ENCODE results near the gene DAP3. TPM values are rescaled to one million over a fixed set of nuclear protein-coding genes. Genes with fewer than 3 reads are reported as not detected.
"Not testable (repeated sequence)": the region's sequence is repeated elsewhere in the genome, so short reads cannot be mapped to it uniquely, and the experiment has no call there.

DAP3 gene
- total and polyA plus RNA-seq, 2 of the 8 experiments (the other 6 are each of a cell fraction or from before 2014, with no cell fraction given), result 66.3 to 87.1 TPM

DNA sequence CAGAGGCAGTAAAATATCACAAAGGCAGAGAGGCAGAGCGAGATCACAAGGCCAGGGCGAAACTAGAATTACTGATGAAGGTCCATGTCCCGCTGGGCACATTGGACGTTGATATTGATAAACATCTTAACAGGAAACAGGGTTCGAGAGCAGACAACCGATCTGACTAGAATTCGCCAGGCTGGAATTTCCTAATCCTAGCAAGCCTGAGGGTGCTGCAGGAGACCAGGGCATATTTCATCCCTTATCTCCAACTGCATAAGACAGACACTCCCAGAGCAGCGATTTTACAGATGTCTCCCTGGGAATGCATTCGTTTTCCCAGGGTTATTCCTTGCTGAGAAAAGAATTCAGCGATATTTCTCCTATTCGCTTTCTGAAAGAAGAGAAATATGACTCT lies 8.7 kb downstream of the DAP3 start:
- H2BK15ac ChIP-seq (ENCODE audit: low read length); H2BK120ac ChIP-seq (replicated peaks; ENCODE audit: low read depth, low read length); H4K20me1 ChIP-seq (replicated peaks in 1 of 2; ENCODE audit: control insufficient read depth in 1 of 2, insufficient read depth in 2 of 2, low read length in 2 of 2); H2AFZ ChIP-seq (ENCODE audit: low read length); H3K23me2 ChIP-seq (ENCODE audit: low read depth, low read length); H2BK5ac ChIP-seq (ENCODE audit: low read depth, low read length); H3K4me3 ChIP-seq (ENCODE audit: extremely low read depth in 1 of 4, insufficient read depth in 2 of 4, low read depth in 3 of 4, low read length in 4 of 4); H3K18ac ChIP-seq (ENCODE audit: extremely low read depth, low read length); H4K91ac ChIP-seq (replicated peaks; ENCODE audit: insufficient read length, low read length); H3K23ac ChIP-seq (ENCODE audit: insufficient read length); H3K9me3 ChIP-seq (ENCODE audit: insufficient read depth in 2 of 2, low read depth in 1 of 2, low read length in 1 of 2); H4K5ac ChIP-seq (ENCODE audit: insufficient read length, low read depth, low read length); H2BK20ac ChIP-seq (ENCODE audit: low read length); POLR2A ChIA-PET (ENCODE audit: partially characterized antibody); H3K56ac ChIP-seq (replicated peaks; ENCODE audit: insufficient read length, low read depth, low read length); H3K4ac ChIP-seq (replicated peaks; ENCODE audit: insufficient read length, low read depth, low read length); H3K4me2 ChIP-seq (ENCODE audit: insufficient read depth in 1 of 2, low read depth in 2 of 2, low read length in 2 of 2); H3K79me1 ChIP-seq (ENCODE audit: low read depth, low read length); H2BK12ac ChIP-seq (ENCODE audit: low read depth, low read length); H3K27ac ChIP-seq (ENCODE audit: low read depth, low read length); CTCF ChIA-PET (ENCODE audit: partially characterized antibody); FAIRE-seq; H3K9ac ChIP-seq (replicated peaks in 1 of 4; ENCODE audit: extremely low read depth in 1 of 4, low read depth in 3 of 4, low read length in 3 of 4); H3K4me1 ChIP-seq (replicated peaks in 1 of 4; ENCODE audit: control insufficient read depth in 3 of 4, insufficient read depth in 4 of 4, low read length in 3 of 4); H4K8ac ChIP-seq (ENCODE audit: extremely low read depth, insufficient read depth, low read length); H3K27me3 ChIP-seq (replicated peaks in 1 of 4; ENCODE audit: control insufficient read depth in 3 of 4, extremely low read depth in 1 of 4, insufficient read depth in 3 of 4, low read length in 3 of 4); H2AK5ac ChIP-seq (ENCODE audit: low read depth, low read length); H3K14ac ChIP-seq (ENCODE audit: insufficient read length): not testable (repeated sequence)
- WGBS, 2 experiments (ENCODE audit: extremely low coverage in 1 of 2, insufficient coverage in 1 of 2, insufficient read length in 1 of 2, insufficient replicate concordance in 2 of 2, low coverage in 1 of 2, low lambda C conversion rate in 2 of 2, missing lambda C conversion rate in 1 of 2), result 90% methylated on average over 11 of the region's 11 CpGs; no CpG with 5 or more reads in 1 of the 2 experiments
- Histone ChIP-seq H3K36me3 (ENCODE audit: control insufficient read depth in 2 of 4, insufficient read depth in 4 of 4, low read length in 3 of 4) (peaks cover 0 to 11% (median 0%) of the 10 kb centered on the region in 4 experiments; a peak in 1 of 8 replicates), H3K79me2 (ENCODE audit: control insufficient read depth in 1 of 2, insufficient read depth in 2 of 2, low read length in 2 of 2) (peaks cover 8 to 79% of the 10 kb centered on the region in 2 experiments; a peak in 3 of 4 replicates)
- peak in 1 of 2 experiments; percentile 63; a peak in 1 of 3 replicates for TF ChIP-seq EP300 (IDR thresholded peaks at IDR 0.05; ENCODE audit: borderline replicate concordance in 1 of 2, low read depth in 2 of 2, low read length in 2 of 2)
- peak in 1 of 2 experiments; percentile 33 for DNase-seq (ENCODE audit: low read depth in 1 of 2, low spot score in 2 of 2)
